ENCODE measurements around the gene GSTP1. TPM values are rescaled to one million over a fixed set of nuclear protein-coding genes. Genes with fewer than 3 reads are reported as not detected.
"Not testable (repeated sequence)": the region's sequence is repeated elsewhere in the genome, so short reads cannot be mapped to it uniquely, and the experiment has no call there.

GSTP1 gene
- total RNA-seq, 2 experiments from 2014 or later, result 1,139 to 1,604 TPM

GRCh38 chr11:67545280-67545679 lies 38.3 kb upstream of the GSTP1 start:
- H3K9me2 ChIP-seq (ENCODE audit: insufficient read depth, low read length), result no peaks in the 10 kb centered on the region
- no peaks in the 10 kb centered on the region for H4K20me1 ChIP-seq (ENCODE audit: insufficient read depth, low read length)
- ChIA-PET CTCF (ENCODE audit: unreplicated experiment) (no interaction called here), POLR2A (no interaction called here)
- peaks cover 5% of the 10 kb centered on the region; the same call in 1 of the 2 replicates for H3K9me3 ChIP-seq (ENCODE audit: low read length)
- no peaks in the 10 kb centered on the region for H3K4me1 ChIP-seq (ENCODE audit: insufficient read depth, low read length, poor library complexity, severe bottlenecking)
- no peak overlapping the region for H3K4me3 ChIP-seq (ENCODE audit: low read depth, low read length, poor library complexity, severe bottlenecking)
- intact Hi-C loops (cut with micrococcal nuclease; ENCODE audit: unreplicated experiment), result no loop called here
- no peaks in the 10 kb centered on the region for H3K79me2 ChIP-seq (ENCODE audit: insufficient read depth, low read depth, low read length)
- no peaks in the 10 kb centered on the region for H3K36me3 ChIP-seq (ENCODE audit: insufficient read depth, low read length)
- no peak overlapping the region for H3K4me2 ChIP-seq (ENCODE audit: low read length)
- no TSS peak for BruUV-seq (replicated peaks)
- TF ChIP-seq CTCF (conservative IDR thresholded peaks at IDR 0.05; ENCODE audit: low read length) (no peak), EZH2phosphoT487 (IDR thresholded peaks at IDR 0.05; ENCODE audit: borderline replicate concordance, low read depth, low read length) (no peak)
- H2AFZ ChIP-seq (ENCODE audit: low read length), result no peak overlapping the region
- no peak overlapping the region for H3K27ac ChIP-seq (ENCODE audit: low read depth, low read length, poor library complexity, severe bottlenecking)
- no peak for DNase-seq (ENCODE audit: low spot score)

GRCh38 chr11:67548112-67548511 lies 35.5 kb upstream of the GSTP1 start:
- intact Hi-C loops (cut with micrococcal nuclease; ENCODE audit: unreplicated experiment); DNase-seq (ENCODE audit: low spot score); H3K4me1 ChIP-seq (ENCODE audit: insufficient read depth, low read length, poor library complexity, severe bottlenecking); H3K4me3 ChIP-seq (ENCODE audit: low read depth, low read length, poor library complexity, severe bottlenecking); H2AFZ ChIP-seq (ENCODE audit: low read length); H4K20me1 ChIP-seq (ENCODE audit: insufficient read depth, low read length); H3K9me2 ChIP-seq (ENCODE audit: insufficient read depth, low read length); H3K79me2 ChIP-seq (ENCODE audit: insufficient read depth, low read depth, low read length); BruUV-seq (replicated peaks); POLR2A ChIA-PET; H3K4me2 ChIP-seq (ENCODE audit: low read length); H3K27ac ChIP-seq (ENCODE audit: low read depth, low read length, poor library complexity, severe bottlenecking); H3K36me3 ChIP-seq (ENCODE audit: insufficient read depth, low read length): not testable (repeated sequence)
- CTCF ChIA-PET (ENCODE audit: unreplicated experiment), result interaction anchor here (0.5 kb wide), 1 partner anchor 493 kb away, joined by 3 read pairs; no protein-coding TSS in a partner anchor
- peaks cover 30% of the 10 kb centered on the region for H3K9me3 ChIP-seq (ENCODE audit: low read length)

GRCh38 chr11:67548555-67549110 lies 35.0 kb upstream of the GSTP1 start:
- BruUV-seq (replicated peaks), result no TSS peak
- Histone ChIP-seq H3K4me3 (ENCODE audit: low read depth, low read length, poor library complexity, severe bottlenecking) (no peak overlapping the region), H4K20me1 (ENCODE audit: insufficient read depth, low read length) (no peaks in the 10 kb centered on the region), H3K36me3 (ENCODE audit: insufficient read depth, low read length) (no peaks in the 10 kb centered on the region), H3K27ac (ENCODE audit: low read depth, low read length, poor library complexity, severe bottlenecking) (no peak overlapping the region), H2AFZ (ENCODE audit: low read length) (no peak overlapping the region), H3K4me2 (ENCODE audit: low read length) (no peak overlapping the region), H3K79me2 (ENCODE audit: insufficient read depth, low read depth, low read length) (no peaks in the 10 kb centered on the region), H3K4me1 (ENCODE audit: insufficient read depth, low read length, poor library complexity, severe bottlenecking) (no peaks in the 10 kb centered on the region), H3K9me3 (ENCODE audit: low read length) (peaks cover 30% of the 10 kb centered on the region), H3K9me2 (ENCODE audit: insufficient read depth, low read length) (no peaks in the 10 kb centered on the region)
- CTCF ChIA-PET (ENCODE audit: unreplicated experiment), result no interaction called here
- no peak for TF ChIP-seq EZH2phosphoT487 (IDR thresholded peaks at IDR 0.05; ENCODE audit: borderline replicate concordance, low read depth, low read length)
- TF ChIP-seq CTCF (conservative IDR thresholded peaks at IDR 0.05; ENCODE audit: low read length), result no peak
- no peak for DNase-seq (ENCODE audit: low spot score)
- POLR2A ChIA-PET, result interaction anchor here (0.6 kb wide), 1 partner anchor 68 kb away, joined by 3 read pairs; no protein-coding TSS in a partner anchor
- intact Hi-C loops (cut with micrococcal nuclease; ENCODE audit: unreplicated experiment), result no loop called here

All from OCI-LY7 (cell line).